Urinary bladder (tissue), 4 donors: ENCODE measurements around the gene SIDT1. TPM values are rescaled to one million over a fixed set of nuclear protein-coding genes. Genes with fewer than 3 reads are reported as not detected.

ENCODE experiments used
- DNase-seq: peaks from one replicate; pipeline ENCODE4 v3.0.0-alpha.2; 2015; ENCODE audit errors: extremely low spot score
- H3K27ac ChIP-seq: one replicate; pipeline ENCODE4 v1.5.1; 2013; ENCODE audit warnings: low read depth, mild to moderate bottlenecking, moderate library complexity
- H3K36me3 ChIP-seq: one replicate; pipeline ENCODE4 v1.6.1; 2013; ENCODE audit warnings: mild to moderate bottlenecking, moderate library complexity; ENCODE audit not compliant: insufficient read depth
- H3K4me1 ChIP-seq: one replicate; pipeline ENCODE4 v1.6.1; 2013; ENCODE audit warnings: mild to moderate bottlenecking, moderate library complexity; ENCODE audit not compliant: insufficient read depth
- H3K4me3 ChIP-seq: one replicate; pipeline ENCODE4 v1.5.1; 2013; ENCODE audit warnings: low read depth, low read length
- WGBS: extraction: QIAGEN DNeasy Blood & Tissue Kit; methylation state at CpG from one replicate; pipeline ENCODE4 v1.1.7; 2013; 5-methylcytosine and 5-hydroxymethylcytosine counted together
- polyA plus RNA-seq: library from polyadenylated mRNA; stranded (reverse); fragments of 200-250 nt; gene quantifications from one replicate; pipeline ENCODE4 v1.2.3, GENCODE V29; 2013
- small RNA-seq: library from RNA; depleted of rRNA; stranded (forward); fragments of <200 nt; gene quantifications from one replicate; pipeline ENCODE3, GENCODE V24; 2014
- total RNA-seq: library from RNA; depleted of rRNA; stranded (reverse); fragments of >200 nt; gene quantifications from one replicate; pipeline ENCODE4 v1.2.3, GENCODE V29; 2014
- donor health status: healthy with polysubstance abuse.
- donor health status: healthy.

SIDT1 gene
- total and polyA plus RNA-seq, 2 donors: 2.2 to 25.7 TPM

- Histone ChIP-seq H3K27ac (no peak overlapping the region), H3K4me3 (no peak overlapping the region), H3K4me1 (peaks cover 2% of the 10 kb centered on the region), H3K36me3 (no peaks in the 10 kb centered on the region)
- DNase-seq: no peak
These were observed 132.3 kb downstream of the SIDT1 start for GRCh38 chr3:113664523-113665094.

GRCh38 chr3:113668015-113668414 is 135.7 kb downstream of the SIDT1 start:
- no peak overlapping the region for H3K27ac ChIP-seq
- no peak overlapping the region for H3K4me3 ChIP-seq
- H3K4me1 ChIP-seq: no peaks in the 10 kb centered on the region
- peak; percentile 8 for DNase-seq
- no peaks in the 10 kb centered on the region for H3K36me3 ChIP-seq
- WGBS: 40% methylated on average over 4 of the region's 4 CpGs

DNA sequence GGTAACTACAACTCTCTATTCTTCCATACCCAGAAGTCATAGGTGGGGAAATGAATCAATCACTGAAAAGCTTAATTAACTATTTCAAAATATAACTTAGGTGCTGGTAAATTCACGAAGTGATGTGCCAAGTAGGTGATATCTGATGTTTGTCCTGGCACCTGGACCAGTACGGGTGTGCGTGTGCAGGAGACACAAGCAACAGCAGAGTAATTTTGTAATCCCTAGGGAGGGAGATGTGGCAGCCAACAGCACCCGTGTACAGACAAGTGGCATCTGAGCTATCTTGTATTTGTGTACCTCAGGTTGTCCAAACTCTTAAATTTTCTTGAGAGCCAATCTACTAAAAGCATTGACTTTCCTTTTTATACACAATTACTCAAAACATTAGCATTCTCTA is 141.2 kb downstream of the SIDT1 start:
- Histone ChIP-seq H3K4me3 (no peak overlapping the region), H3K4me1 (no peaks in the 10 kb centered on the region), H3K36me3 (no peaks in the 10 kb centered on the region), H3K27ac (no peak overlapping the region)
- no peak for DNase-seq
- 90% methylated on average over 4 of the region's 4 CpGs for WGBS

DNA sequence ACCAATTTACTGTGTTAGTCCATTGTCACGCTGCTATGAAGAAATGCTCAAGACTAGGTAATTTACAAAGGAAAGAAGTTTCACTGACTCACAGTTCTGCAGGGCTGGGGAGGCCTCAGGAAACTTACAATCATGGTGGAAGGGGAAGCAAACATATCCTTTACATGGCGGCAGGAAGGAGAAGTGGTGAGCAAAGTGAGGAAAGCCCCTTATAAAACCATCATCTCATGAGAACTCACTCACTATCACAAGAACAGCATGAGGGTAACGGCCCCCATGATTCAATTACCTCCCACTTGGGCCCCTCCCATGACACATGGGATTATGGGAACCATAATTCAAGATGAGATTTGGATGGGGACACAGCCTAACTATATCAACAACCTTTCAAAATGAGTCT is 143.9 kb downstream of the SIDT1 start:
- DNase-seq: no peak
- Histone ChIP-seq H3K27ac (no peak overlapping the region), H3K4me3 (no peak overlapping the region), H3K4me1 (no peaks in the 10 kb centered on the region), H3K36me3 (no peaks in the 10 kb centered on the region)
- 89% methylated on average over 3 of the region's 3 CpGs for WGBS

- 97% methylated on average over 1 of the region's 1 CpG for WGBS
- Histone ChIP-seq H3K4me1 (no peaks in the 10 kb centered on the region), H3K4me3 (no peak overlapping the region)
These were observed 145.4 kb downstream of the SIDT1 start for GRCh38 chr3:113677737-113678136.

GRCh38 chr3:113678773-113679172 is 146.4 kb downstream of the SIDT1 start:
- no peaks in the 10 kb centered on the region for H3K36me3 ChIP-seq
- 93% methylated on average over 4 of the region's 4 CpGs for WGBS
- DNase-seq: no peak
- no peak overlapping the region for H3K27ac ChIP-seq
- no peak overlapping the region for H3K4me3 ChIP-seq
- no peaks in the 10 kb centered on the region for H3K4me1 ChIP-seq

More at GRCh38 chr3:113677737-113678136, 145.4 kb downstream of the SIDT1 start:
- Histone ChIP-seq H3K27ac (no peak overlapping the region), H3K36me3 (no peaks in the 10 kb centered on the region)
- no peak for DNase-seq

Small RNA genes lying within 50 kb of the gene (small RNA-seq; reads per million reads assigned to genes)
- 0.21 reads per million for gene MIR4446
- not detected for gene RN7SL767P

Other genes with a start within 250 kb of the SIDT1 start
- gene CFAP44, start 91.1 kb upstream of the SIDT1 start, total RNA-seq: 30.4 TPM
- 3.5 TPM for gene CFAP44, start 91.1 kb upstream of the SIDT1 start, polyA plus RNA-seq
- 68.3 TPM for gene SPICE1, start 17.4 kb upstream of the SIDT1 start, total RNA-seq
- gene SPICE1, start 17.4 kb upstream of the SIDT1 start, polyA plus RNA-seq: 7.0 TPM
- 15.1 TPM for gene USF3, start 164.1 kb downstream of the SIDT1 start, total RNA-seq
- gene USF3, start 164.1 kb downstream of the SIDT1 start, polyA plus RNA-seq: 5.3 TPM
- 108 TPM for gene NAA50, start 213.7 kb downstream of the SIDT1 start, total RNA-seq
- gene NAA50, start 213.7 kb downstream of the SIDT1 start, polyA plus RNA-seq: 81.9 TPM
- gene ATP6V1A, start 214.5 kb downstream of the SIDT1 start, total RNA-seq: 55.0 TPM
- gene ATP6V1A, start 214.5 kb downstream of the SIDT1 start, polyA plus RNA-seq: 14.2 TPM